Measurements from ENCODE around the gene EIF4B. TPM values are rescaled to one million over a fixed set of nuclear protein-coding genes. Genes with fewer than 3 reads are reported as not detected.

EIF4B gene
- total and polyA plus RNA-seq, 2 of the 13 experiments (the other 11 are each of a cell fraction or from before 2014, with no cell fraction given), result 416 to 548 TPM

- BruUV-seq (replicated peaks), result no TSS peak
- FAIRE-seq, result no peak
- TF ChIP-seq ZBTB38 (CRISPR knock-in tag; IDR thresholded peaks at IDR 0.05) (no peak), ZNF782 (CRISPR knock-in tag; IDR thresholded peaks at IDR 0.05; ENCODE audit: borderline replicate concordance) (no peak), CBX5 (CRISPR knock-in tag; IDR thresholded peaks at IDR 0.05; ENCODE audit: borderline replicate concordance) (no peak), THYN1 (CRISPR knock-in tag; IDR thresholded peaks at IDR 0.05; ENCODE audit: borderline replicate concordance, low read depth) (no peak)
- TF ChIP-seq, protein P1, sequence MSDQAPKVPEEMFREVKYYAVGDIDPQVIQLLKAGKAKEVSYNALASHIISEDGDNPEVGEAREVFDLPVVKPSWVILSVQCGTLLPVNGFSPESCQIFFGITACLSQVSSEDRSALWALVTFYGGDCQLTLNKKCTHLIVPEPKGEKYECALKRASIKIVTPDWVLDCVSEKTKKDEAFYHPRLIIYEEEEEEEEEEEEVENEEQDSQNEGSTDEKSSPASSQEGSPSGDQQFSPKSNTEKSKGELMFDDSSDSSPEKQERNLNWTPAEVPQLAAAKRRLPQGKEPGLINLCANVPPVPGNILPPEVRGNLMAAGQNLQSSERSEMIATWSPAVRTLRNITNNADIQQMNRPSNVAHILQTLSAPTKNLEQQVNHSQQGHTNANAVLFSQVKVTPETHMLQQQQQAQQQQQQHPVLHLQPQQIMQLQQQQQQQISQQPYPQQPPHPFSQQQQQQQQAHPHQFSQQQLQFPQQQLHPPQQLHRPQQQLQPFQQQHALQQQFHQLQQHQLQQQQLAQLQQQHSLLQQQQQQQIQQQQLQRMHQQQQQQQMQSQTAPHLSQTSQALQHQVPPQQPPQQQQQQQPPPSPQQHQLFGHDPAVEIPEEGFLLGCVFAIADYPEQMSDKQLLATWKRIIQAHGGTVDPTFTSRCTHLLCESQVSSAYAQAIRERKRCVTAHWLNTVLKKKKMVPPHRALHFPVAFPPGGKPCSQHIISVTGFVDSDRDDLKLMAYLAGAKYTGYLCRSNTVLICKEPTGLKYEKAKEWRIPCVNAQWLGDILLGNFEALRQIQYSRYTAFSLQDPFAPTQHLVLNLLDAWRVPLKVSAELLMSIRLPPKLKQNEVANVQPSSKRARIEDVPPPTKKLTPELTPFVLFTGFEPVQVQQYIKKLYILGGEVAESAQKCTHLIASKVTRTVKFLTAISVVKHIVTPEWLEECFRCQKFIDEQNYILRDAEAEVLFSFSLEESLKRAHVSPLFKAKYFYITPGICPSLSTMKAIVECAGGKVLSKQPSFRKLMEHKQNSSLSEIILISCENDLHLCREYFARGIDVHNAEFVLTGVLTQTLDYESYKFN (CRISPR knock-in tag; conservative IDR thresholded peaks at IDR 0.05), result no peak
- H3K36me3 ChIP-seq (replicated peaks in 1 of 2; ENCODE audit: control insufficient read depth in 1 of 2, insufficient read depth in 2 of 2, low read length in 2 of 2), result no peaks in the 10 kb centered on the region
- ATAC-seq, result no peak
- peaks cover 67% of the 10 kb centered on the region for H3K4me1 ChIP-seq (ENCODE audit: insufficient read depth, low read length)
- no peaks in the 10 kb centered on the region for H4K20me1 ChIP-seq (ENCODE audit: insufficient read depth, low read length)
- POLR2A ChIA-PET, result interaction anchor here (1.2 to 5.8 kb wide), 3 partner anchors 30 to 93 kb away, joined by 3 to 82 read pairs (median 7); partner anchors contain the start of gene KRT8
- H3K4me2 ChIP-seq (ENCODE audit: low read depth, low read length), result 0 out of 2 replicates have a peak overlapping the region, but pooled peaks have one; percentile 18
- H2AFZ ChIP-seq (ENCODE audit: low read length), result no peak overlapping the region
- no peak for DNase-seq (ENCODE audit: low spot score)
- H3K79me2 ChIP-seq (ENCODE audit: insufficient read depth, low read length), result no peaks in the 10 kb centered on the region
- H3K27ac ChIP-seq (ENCODE audit: extremely low read length, insufficient read depth, low read length), result no peak overlapping the region
- intact Hi-C loops (cut with micrococcal nuclease; ENCODE audit: unreplicated experiment) (no loop called here), in situ Hi-C loops (cut with HindIII; ENCODE audit: extremely low pct_ligation_motif_present, low pct_unique_long_range_greater_than_20kb) (loop anchor here (5.0 to 25.0 kb wide), 4 partner anchors 90 to 840 kb away; partner anchors contain the start of genes KRT1 and KRT84)
- no peaks in the 10 kb centered on the region for H3K9me3 ChIP-seq (ENCODE audit: low read length)
- no peaks in the 10 kb centered on the region for H3K27me3 ChIP-seq (ENCODE audit: control insufficient read depth in 1 of 2, insufficient read depth in 2 of 2, low read length in 2 of 2)
- no peak overlapping the region for H3K9ac ChIP-seq (ENCODE audit: insufficient read depth, low read depth, low read length)
- WGBS (ENCODE audit: low lambda C conversion rate), result 36% methylated on average over 4 of the region's 4 CpGs
- CTCF ChIA-PET (ENCODE audit: low intra/inter-chr PET ratio, low total read pairs), result interaction anchor here (0.7 to 4.8 kb wide), 4 partner anchors 50 to 92 kb away, joined by 3 to 212 read pairs (median 18); partner anchors contain the start of gene KRT8
- no peak overlapping the region for H3K4me3 ChIP-seq (replicated peaks in 1 of 3; ENCODE audit: insufficient read depth in 1 of 3, low read depth in 2 of 3, low read length in 3 of 3)
These were observed 29.1 kb upstream of the EIF4B start for GRCh38 chr12:52977170-52977569.
